Measurements from ENCODE around the gene HIBCH.

GRCh38 chr2:190159453-190159852 is 160.2 kb downstream of the HIBCH start:
- TF ChIP-seq HIC2 (CRISPR knock-in tag; IDR thresholded peaks at IDR 0.05; ENCODE audit: low read depth) (no peak), ELF4 (CRISPR knock-in tag; IDR thresholded peaks at IDR 0.05; ENCODE audit: borderline replicate concordance) (no peak), SP1 (IDR thresholded peaks at IDR 0.05) (no peak), SP1 (CRISPR knock-in tag; IDR thresholded peaks at IDR 0.05) (no peak), CREB1 (IDR thresholded peaks at IDR 0.05) (no peak), CREB1 (CRISPR knock-in tag; IDR thresholded peaks at IDR 0.05) (no peak), NFKBIZ (CRISPR knock-in tag; IDR thresholded peaks at IDR 0.05) (no peak), BRD4 (CRISPR knock-in tag; IDR thresholded peaks at IDR 0.05) (no peak), POLR2AphosphoS5 (IDR thresholded peaks at IDR 0.05; ENCODE audit: low read depth, low read length) (no peak), ZBTB33 (CRISPR knock-in tag; IDR thresholded peaks at IDR 0.05) (no peak), CTCF (CRISPR knock-in tag; IDR thresholded peaks at IDR 0.05) (no peak), ZNF205 (CRISPR knock-in tag; IDR thresholded peaks at IDR 0.05) (no peak), REST (IDR thresholded peaks at IDR 0.05; ENCODE audit: borderline replicate concordance in 1 of 2, low read depth in 1 of 2, low read length in 2 of 2) (no peak), SCMH1 (CRISPR knock-in tag; IDR thresholded peaks at IDR 0.05; ENCODE audit: borderline replicate concordance) (no peak), JUND (CRISPR knock-in tag; IDR thresholded peaks at IDR 0.05) (no peak), ZSCAN9 (CRISPR knock-in tag; IDR thresholded peaks at IDR 0.05; ENCODE audit: borderline replicate concordance) (no peak)
